Suprapubic skin (tissue), 4 donors: Measurements from ENCODE around the gene GSG1L.

Source experiments
- CTCF ChIP-seq, 2 donors: fragments of 200-600 bp in 1 of 2; fragments of 450-650 bp in 1 of 2; sonication (generic) in 1 of 2; IDR thresholded peaks; one replicate each; pipeline ENCODE4 v1.5.1; 2016 to 2019; ENCODE audit warnings: antibody characterized with exemption in 2 of 2, mild to moderate bottlenecking in 1 of 2, moderate library complexity in 1 of 2
- EP300 ChIP-seq: sonication (generic); formaldehyde crosslinking; IDR thresholded peaks from one replicate; pipeline ENCODE4 v1.6.1; 2017; ENCODE audit warnings: antibody characterized with exemption
- POLR2A ChIP-seq, 2 donors: fragments of 450-650 bp; IDR thresholded peaks; one replicate each; pipeline ENCODE4 v1.6.1; 2017; ENCODE audit warnings: antibody characterized with exemption in 2 of 2, mild to moderate bottlenecking in 2 of 2, moderate library complexity in 2 of 2
- POLR2AphosphoS5 ChIP-seq, 3 donors: sonication (generic); formaldehyde crosslinking; IDR thresholded peaks; one replicate each; pipeline ENCODE4 v1.6.1; 2017; ENCODE audit warnings: antibody characterized with exemption in 3 of 3

GRCh38 chr16:27860091-27860490 lies 203.4 kb downstream of the GSG1L start:
- TF ChIP-seq EP300, result no peak
- TF ChIP-seq POLR2A (IDR thresholded peaks at IDR 0.05), result no peak
- no peak for TF ChIP-seq CTCF (IDR thresholded peaks at IDR 0.05)
- no peak for TF ChIP-seq POLR2AphosphoS5 (IDR thresholded peaks at IDR 0.05)
